HG02623 (cell line): ENCODE measurements around the gene ZIC1.

Experiments used
- ATAC-seq: cut with Tn5 transposase; IDR thresholded peaks from one replicate; pipeline ENCODE4 v1.9.1; 2021; ENCODE audit warnings: moderate library complexity; ENCODE audit not compliant: unreplicated experiment

The ZIC1 gene

DNA sequence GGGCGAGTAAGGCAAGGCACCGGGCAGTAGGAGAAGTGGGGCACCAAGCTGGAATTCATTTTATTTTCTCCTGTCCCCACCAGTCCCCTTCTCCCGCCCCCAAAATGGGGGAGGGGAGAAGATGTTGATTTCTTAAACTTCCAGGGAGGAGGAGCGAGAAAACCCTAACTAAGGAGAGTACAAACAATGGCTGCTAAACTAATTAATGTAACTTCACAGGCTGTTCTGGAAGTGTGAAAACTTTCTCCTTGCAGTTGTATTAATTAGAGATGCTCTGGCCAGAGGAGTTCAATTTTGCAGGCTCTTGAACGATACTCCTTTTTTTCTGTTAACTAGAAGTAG is 14.3 kb upstream of the ZIC1 start:
- ATAC-seq, result no peak

DNA sequence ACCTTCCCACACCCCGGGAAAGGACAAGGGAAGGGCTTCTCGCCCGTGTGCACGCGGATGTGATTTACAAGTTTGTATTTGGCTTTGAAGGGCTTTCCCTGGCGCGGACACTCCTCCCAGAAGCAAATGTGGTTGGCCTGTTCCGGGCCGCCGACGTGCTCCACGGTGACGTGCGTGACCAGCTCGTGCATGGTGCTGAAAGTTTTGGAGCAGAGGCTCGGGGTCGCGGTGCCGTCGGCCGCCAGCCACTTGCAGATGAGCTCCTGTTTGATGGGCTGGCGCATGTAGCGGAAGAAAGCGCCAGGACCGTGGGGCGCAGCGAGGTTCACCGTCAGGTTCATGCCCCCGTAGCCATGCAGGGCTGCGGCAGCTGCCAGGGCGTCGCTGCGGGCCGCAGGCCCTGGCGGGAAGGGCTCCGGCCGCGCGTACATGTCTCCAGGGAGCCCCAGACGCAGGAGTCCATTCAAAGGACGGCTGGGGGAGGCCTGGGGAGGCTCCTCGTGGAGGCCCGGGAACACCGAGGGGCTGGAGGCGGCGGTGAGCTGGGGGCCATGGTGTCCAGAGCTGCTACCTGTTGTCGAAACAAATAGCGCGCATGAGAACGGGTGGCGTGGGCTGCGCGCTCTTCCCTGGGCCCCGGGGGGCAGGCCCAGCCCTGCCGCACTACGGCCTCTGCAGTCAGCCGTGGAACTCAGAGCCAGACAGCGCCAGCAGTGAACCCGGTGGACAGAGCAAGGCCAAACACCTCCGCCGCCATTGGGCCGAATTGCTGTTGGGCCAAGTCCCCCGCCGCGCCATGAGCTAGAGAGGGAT is 13.1 kb upstream of the ZIC1 start:
- no peak for ATAC-seq

DNA sequence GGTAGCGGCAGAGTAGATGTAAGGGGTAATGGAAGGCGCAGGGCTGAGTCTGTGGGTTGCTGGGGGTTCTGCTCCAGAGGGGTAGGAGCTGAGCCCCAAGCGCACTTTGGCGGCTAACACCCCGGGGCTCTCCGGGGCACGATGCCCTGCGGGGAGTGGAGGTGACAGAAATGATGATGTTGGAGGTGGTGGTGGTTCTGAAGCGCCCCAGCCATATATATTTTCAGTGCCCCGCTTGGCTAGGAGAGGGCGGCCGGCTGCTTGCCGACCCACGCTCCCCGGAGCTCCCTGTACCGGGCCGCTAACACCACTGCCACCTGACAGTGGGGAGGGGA is 12.5 kb upstream of the ZIC1 start:
- no peak for ATAC-seq

DNA sequence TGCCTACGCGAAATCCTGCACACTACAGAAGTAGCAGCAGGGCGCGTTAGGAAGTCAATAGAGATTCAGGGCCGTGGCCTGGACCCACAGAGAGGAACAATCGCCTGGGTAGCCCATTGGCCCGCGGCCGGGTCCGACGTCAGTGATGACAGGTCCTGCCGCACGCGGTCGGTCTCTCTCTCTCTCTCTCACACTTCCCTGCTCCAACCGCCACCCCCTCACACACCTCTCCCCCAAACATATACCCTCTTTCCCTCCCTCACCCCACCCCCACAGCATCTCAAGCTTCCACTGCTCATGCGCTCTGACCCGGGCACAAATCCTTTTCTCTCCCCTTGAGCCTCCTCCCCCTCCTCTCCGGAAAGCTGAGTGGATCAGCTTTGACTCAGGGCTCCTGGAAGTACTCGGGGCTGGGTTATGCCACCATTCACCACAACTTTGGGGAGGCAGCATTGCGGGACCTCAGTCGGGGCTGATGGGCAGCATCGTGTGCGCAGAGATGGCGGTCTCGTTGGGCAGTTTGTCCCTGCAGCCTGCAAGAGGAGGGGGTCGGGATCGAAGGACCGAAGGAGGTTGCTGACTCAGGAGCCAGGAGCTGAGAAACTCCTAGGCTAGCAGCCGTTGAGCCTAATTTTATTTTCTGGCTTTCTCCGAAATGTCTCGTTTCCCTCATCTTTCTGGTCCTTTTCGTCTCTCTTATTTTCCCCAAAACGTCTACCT is 11.8 kb upstream of the ZIC1 start:
- no peak for ATAC-seq

DNA sequence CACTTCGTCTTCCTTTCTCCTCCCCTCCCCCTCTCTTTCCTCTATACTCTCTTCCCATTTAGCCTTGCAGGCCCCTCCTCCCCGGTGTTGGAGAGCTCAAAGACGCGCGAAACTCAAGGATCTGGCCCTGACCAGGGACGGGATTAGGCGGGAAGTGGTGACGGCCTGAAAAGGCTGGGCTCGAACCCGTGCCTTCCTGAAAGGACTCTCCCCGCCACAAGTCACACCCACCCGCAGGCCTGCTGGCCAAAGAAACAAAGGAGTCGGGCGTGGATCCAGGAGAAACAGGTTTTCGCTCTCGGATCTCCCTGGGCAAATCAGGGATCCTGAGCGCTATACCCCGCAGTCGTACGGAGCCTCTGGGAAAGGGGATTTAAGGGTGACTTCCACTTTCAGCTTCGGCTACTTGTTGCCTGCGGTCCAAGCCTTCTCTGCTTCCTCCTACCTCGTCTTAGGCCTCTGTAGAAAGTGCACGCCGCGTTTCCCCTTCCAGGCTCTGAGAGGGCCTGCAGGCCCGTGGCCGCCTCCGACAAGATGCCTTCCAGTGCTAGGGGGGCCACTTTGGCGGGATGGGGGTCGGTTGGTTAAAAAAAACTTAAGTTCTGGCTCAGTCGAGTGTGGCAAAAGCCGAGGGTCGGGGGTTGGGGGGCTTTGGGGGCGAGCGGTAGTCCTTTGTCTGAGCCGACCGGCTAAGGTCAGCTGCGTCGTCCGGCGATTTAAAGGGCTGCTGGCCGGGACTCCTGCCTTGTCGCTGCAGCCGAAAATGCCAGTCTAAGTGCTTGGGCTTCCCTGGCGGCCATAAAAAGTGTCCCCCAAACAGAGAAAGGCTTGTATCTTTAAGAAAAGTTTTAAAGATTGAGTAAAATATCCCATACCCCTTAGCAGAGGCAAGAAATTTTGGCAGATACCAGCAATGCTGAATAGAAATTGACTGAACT is 11.0 kb upstream of the ZIC1 start:
- no peak for ATAC-seq

DNA sequence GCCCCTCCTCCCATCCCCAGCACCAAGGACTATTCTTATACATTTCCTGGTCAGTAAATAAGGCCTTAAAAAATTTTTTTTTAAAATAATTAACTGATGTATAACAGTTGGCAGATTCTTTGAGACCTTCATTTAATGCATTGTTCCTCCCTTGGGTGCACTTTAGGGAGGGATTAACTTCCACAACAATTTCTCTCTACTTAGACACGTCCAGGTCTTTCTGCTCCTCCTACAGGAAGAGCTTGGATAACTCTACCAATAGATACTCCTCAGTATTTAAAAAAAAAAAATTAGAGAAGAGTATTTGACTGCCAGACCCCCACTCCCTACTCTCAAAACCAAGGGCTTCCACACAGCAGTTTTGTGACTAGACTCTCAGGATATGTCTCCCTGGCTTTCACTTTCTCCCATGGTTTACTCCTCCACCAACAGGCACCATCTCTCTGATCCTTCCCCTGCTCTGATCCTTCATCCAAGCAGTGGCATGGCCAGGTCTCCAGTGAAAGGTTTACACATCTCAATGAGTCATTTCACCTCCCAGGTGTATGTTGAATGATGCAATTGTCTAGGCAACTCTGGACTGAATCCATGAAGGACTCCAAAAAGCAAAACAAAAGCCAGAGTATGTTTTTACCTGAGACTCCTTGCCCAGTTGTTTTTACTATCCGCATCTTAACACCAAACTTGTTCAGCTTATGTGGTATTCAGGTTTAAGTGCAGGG is 10.2 kb upstream of the ZIC1 start:
- no peak for ATAC-seq

DNA sequence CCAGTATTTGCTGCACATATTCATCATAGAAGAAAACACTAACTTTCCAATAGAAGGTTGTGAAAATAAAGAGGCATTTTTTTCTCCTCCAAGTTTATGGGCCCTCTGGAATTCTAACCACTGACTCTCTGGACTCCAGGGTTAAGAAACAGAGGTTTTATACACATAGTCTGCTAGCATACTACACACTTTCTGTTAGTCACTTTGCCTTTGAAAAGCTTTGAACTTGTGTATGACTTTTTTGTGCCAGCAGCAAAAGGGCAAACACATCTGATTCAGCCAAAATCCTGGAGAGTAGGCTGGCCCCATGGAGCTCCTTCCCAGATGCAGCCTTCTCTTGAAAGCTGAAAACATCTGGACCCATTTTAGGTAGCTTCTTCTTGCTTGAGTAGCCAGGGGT is 9.1 kb upstream of the ZIC1 start:
- ATAC-seq, result no peak

DNA sequence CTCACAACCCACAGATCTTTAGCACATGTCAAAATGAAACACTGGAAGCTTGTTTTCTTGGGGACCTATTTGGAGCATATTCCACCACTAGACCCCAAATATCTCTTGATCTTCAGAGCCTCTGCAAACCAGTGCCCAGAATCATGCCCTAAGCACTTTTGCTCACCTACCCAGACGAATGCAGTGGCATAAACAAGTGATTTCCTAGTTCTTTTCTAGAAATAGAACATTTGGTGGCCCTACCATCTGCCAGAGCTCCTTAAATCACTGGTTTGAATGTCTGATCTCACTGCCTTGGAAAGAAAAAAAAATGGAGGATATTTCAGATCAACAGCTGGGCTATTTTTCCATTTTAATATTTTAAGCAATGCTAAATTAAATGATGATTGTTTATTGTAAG is 8.2 kb upstream of the ZIC1 start:
- no peak for ATAC-seq

DNA sequence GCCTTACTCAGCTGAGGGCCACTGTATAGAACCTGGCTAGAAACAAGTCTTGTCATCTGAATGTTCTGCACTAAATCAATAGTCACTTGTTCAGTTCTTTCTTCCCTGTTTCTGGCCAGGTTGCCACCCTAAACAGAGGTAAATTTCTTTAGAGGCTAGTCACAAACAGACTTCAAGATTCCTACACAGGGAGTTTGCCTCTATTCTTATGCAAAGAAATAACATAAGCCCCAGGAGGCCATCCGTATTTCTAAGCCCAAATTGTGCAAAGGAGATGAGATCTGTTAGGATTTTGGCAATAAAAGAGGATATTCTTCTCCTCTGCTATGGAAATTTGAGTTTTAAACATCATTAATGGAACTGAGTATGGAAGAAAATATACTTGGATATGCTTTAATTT is 7.7 kb upstream of the ZIC1 start:
- ATAC-seq, result no peak

DNA sequence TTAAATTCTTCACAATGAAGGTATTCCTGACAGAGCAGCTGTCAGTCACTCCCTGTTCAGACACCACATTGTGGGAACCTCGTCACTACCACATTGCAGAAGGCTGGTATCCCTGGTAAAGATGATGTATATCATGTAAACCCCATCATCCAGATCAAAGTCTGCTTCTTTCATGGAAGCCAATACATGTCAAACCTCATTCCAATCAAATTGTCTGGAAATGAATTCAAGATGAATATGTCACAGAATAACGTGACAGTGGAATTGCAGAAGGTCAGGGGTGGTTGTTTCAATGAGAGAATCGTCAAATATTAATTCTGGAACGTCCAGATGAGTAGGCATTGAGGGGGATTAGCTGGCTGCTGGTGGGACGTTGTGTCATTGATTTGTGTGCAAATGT is 7.0 kb upstream of the ZIC1 start:
- ATAC-seq, result no peak

DNA sequence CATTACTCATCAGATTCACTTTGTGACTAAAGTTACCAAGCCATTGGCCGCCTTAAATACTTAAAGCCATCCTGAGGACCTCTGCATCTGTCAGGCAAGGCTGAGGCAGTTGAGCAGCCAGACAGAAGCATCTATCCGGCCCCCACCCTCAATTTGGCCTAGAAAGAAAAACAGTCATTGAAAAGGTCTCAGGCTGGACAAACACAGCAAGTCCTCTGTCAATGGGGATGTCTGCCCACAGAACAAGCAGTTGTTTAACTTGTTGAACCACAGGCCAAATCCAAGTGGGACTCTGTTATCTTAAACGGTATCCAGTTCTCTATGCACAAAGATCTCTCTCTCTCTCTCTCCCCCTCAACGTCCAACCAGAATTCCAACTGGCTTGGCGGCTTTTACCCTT is 5.7 kb upstream of the ZIC1 start:
- ATAC-seq, result no peak

DNA sequence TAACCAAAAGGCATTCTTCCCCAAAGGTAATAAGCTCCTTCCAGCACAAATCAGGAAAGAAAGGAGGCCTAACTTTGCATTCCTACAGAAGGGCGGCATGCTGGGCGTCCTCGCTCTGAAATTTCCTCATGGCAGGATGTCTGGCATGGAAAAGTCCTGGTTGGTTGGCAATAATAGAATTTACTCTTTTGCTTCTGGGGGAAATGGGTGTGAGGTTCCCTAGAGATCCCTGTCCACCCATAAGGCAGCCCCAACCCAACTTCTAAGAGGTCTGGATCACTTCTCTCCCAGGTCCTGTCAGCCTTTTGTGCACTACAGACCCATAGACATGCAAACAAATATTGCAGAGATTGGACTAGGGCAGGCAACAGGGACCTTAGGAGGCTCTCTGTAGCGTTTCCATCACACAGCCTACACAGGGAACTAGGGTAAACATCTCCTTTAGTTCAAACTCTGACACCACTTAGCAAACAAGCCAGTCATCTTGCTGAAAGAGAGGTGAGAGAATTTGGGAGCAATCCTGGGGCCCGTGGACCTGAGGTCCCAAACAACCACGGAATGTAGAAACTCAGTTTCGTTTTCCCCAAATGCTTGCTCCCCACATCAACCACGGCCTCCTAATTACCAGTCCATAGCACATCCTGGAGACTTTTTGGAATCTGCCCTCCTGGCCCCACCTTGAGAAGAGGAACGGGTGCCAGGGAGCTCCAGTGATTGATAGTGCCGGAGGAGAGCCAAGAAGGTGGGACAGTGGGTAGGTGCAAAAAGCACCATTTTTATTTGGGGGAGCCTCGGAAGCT is 5.0 kb upstream of the ZIC1 start:
- no peak for ATAC-seq

DNA sequence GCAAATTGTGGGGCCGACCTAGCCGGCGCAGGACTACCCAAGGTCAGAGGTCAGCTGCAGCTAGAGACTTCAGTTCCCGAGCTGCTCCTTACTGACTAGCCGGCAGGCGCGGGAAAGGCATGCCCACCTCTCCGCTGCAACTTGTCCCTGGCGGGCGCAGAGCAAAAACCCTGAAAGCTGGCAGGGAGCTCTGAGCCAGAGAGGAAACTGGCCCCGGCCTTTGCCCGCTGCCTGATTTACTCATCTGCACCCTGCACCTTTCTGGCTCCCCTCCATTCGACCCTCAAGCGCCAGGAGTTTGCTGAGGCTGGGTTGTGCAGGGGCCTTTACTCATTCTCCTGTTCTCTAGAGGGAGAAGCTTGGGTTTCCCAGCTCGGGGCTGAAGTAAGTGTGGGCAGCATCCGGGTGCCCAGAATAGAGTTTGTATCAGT is 4.3 kb upstream of the ZIC1 start:
- no peak for ATAC-seq

DNA sequence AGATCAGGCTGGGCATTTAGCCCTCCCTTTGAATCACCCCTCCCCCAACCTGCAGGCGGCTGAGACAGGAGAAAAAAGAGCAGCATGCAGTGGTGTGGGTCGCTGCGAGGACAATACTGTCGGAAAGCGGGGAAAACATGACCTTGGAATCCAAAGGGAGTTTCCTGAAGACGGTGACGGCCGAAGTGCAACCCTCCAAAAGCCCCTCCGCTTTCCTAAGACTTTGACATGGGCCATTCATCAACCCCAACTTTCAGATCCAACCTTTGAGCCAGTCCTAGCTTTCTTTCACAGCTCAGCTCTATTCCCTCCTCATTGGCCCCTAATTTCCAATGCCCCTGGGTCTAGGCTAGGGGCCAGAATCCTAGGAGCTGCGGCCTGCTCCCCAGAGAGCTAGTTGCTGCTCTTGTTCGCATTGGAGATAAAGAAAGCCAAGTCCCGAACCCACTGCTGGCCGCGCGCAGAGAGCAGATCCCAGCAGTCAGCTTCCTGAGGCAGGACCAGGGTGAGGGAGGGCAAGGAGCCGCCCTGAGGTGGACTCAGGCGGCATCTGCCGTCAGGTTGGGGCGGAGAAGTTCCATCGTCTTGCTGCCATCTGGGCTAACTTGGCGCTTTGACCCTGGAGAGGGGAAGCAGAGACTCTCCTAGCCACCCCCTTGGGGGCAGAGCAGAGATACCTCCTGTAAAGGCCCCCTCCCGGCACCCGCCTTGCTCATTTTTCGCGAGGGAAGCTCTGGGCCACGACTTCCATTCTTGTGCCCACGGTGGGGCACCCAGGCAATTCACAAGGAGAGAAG is 3.7 kb upstream of the ZIC1 start:
- ATAC-seq, result no peak

DNA sequence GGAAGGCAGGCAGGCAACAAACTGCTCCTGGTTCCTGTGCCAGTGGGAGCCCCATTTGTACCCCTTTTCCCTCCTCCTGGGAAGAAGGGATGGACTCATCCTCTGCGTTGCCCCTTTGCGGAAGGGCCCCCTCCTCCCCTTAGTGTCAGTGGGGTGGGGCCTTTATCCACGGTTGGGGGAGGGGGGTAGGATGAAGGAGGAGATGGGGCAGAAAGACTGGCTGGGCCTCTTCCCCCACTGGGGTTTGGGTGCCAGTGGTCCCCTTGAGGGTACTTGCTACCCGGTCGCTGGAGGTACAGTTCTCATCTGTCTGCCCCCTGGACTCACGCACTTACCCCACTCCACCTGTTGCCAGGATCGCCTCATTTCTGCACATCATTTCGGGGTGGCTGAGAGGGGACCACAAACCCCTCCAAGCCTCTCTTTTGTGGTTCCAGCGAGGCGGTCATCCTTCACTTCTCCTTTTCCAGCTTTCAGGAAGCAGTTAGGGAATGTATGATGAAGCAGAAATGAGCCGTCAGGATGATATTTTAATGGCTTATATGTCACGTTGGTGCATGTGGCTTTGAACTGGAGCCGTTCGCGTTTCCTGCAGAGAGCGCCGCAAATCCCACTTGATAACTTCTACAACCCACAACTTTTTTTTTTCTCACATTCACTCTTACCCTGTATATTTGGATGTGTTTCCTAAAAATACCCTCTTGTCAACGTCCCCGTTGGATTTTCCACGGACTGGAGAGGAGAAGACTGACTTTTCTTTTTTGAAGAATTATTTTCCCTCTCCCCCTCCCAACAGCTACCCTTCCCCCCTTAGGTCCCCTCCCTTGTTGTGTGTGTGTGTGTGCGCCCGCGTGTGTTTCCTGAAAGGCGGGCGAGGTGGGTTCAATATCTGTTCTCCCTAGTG is 2.9 kb upstream of the ZIC1 start, which contains the start of gene ZIC4:
ZIC4 (minus strand) TSS at position 516 of the 904 bp plus-strand sequence. CDS start 3,746 bp downstream, outside the sequence.
- no peak for ATAC-seq

DNA sequence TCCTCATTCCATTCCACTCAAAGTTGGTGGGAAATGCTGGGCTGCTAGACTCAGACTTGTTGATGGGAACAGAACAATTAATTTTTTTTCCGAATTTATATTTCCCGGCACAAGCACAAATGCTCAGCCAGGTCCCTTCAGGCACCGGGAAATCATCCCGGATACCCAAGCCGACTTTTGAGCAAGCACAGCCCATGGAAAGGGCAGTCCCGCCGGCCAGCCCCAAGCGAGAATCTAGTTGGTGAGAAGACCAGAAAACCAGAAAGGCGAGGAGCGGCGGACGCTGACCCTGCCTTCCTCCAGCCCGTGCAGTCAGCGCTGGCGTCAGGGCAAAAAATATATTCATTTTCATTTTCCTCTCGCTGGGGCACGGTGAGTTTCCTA is 2.1 kb upstream of the ZIC1 start:
- no peak for ATAC-seq

DNA sequence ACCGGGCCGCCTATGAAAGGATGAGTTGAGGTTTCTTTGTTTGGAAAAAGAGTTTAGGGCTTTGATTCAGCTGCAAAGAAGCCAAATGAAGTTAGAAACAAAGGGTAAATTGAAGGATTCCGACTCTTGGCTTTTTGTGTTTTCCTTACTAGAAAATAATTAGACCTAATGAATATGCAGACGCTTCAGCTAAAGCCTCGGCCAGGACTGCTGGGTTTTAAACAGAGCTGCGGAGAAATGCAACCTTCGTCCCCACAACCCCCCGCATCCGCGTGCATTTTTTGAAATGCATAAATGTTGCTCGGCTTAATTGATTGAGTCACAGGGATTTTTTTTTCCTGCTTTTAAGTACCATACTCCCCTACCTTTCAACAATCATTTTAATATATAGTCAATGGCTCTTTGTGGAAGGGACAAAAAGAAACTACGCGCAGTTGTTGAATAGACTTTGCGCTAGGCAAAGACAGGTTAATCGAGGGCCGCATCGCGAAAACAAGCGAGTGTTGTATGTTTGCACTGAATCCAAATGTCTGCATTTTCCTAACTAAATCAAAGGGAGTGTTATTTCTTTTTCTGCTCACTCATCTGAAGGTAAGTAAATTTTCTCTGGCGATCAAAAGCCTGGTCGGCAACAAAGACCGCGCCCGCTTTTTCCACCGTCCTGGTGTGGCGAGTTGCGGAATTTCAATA is 1.5 kb upstream of the ZIC1 start:
- ATAC-seq, result no peak
